Measurements from ENCODE around the gene NDUFB7. TPM values are rescaled to one million over a fixed set of nuclear protein-coding genes. Genes with fewer than 3 reads are reported as not detected.
"Not testable (repeated sequence)": the region's sequence is repeated elsewhere in the genome, so short reads cannot be mapped to it uniquely, and the experiment has no call there.

NDUFB7 gene
- total RNA-seq, 1 donor from 2014 or later, result 158 TPM

- Mint-ChIP-seq H3K9me3 (ENCODE audit: unreplicated experiment) (no peaks in the 10 kb centered on the region), H3K27ac (ENCODE audit: unreplicated experiment) (peak overlapping the region; percentile 89), H3K36me3 (ENCODE audit: unreplicated experiment) (no peaks in the 10 kb centered on the region), H3K4me1 (ENCODE audit: unreplicated experiment) (peaks cover 56% of the 10 kb centered on the region), H3K27me3 (ENCODE audit: unreplicated experiment) (no peaks in the 10 kb centered on the region), H3K4me3 (ENCODE audit: unreplicated experiment) (no peak overlapping the region)
- no peak for TF ChIP-seq CTCF (IDR thresholded peaks at IDR 0.05)
- no peak for DNase-seq (ENCODE audit: extremely low spot score, unreplicated experiment)
These were observed 15.8 kb downstream of the NDUFB7 start for GRCh38 chr19:14555918-14556661.

DNA sequence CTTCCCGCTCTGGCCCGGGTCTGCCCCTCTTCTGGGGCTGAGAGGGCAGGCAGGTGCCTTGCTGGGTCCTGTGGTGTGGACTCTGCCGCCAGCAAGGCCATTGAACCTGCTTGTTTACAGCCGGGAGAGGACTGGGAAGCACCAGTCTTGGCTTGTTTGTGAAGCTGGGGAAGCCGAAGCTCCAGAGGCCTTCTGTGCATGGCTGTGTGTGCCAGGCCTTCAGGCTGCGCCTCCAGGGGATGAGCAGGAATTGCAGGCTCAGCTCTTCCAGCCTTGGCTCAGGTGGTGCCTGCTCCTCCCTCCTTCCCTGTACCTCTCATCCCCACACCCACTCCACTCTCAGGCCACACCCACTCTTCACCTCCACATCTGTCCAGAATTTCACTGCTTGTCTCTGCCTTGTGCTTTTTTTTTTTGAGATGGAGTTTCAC is 17.5 kb downstream of the NDUFB7 start:
- no peaks in the 10 kb centered on the region for H3K36me3 Mint-ChIP-seq (ENCODE audit: unreplicated experiment)
- peaks cover 53% of the 10 kb centered on the region for H3K4me1 Mint-ChIP-seq (ENCODE audit: unreplicated experiment)
- no peaks in the 10 kb centered on the region for H3K9me3 Mint-ChIP-seq (ENCODE audit: unreplicated experiment)
- no peaks in the 10 kb centered on the region for H3K27me3 Mint-ChIP-seq (ENCODE audit: unreplicated experiment)
- H3K27ac Mint-ChIP-seq (ENCODE audit: unreplicated experiment), result peak overlapping the region; percentile 57
- no peak for TF ChIP-seq CTCF (IDR thresholded peaks at IDR 0.05)
- H3K4me3 Mint-ChIP-seq (ENCODE audit: unreplicated experiment), result no peak overlapping the region
- no peak for DNase-seq (ENCODE audit: extremely low spot score, unreplicated experiment)

- no peak for DNase-seq (ENCODE audit: extremely low spot score, unreplicated experiment)
- peak overlapping the region; percentile 35 for H3K27ac Mint-ChIP-seq (ENCODE audit: unreplicated experiment)
- no peak overlapping the region for H3K4me3 Mint-ChIP-seq (ENCODE audit: unreplicated experiment)
- no peaks in the 10 kb centered on the region for H3K27me3 Mint-ChIP-seq (ENCODE audit: unreplicated experiment)
- no peaks in the 10 kb centered on the region for H3K36me3 Mint-ChIP-seq (ENCODE audit: unreplicated experiment)
- TF ChIP-seq CTCF (IDR thresholded peaks at IDR 0.05), result no peak
- H3K9me3 Mint-ChIP-seq (ENCODE audit: unreplicated experiment), result no peaks in the 10 kb centered on the region
- peaks cover 49% of the 10 kb centered on the region for H3K4me1 Mint-ChIP-seq (ENCODE audit: unreplicated experiment)
These were observed 18.0 kb downstream of the NDUFB7 start for GRCh38 chr19:14553939-14554243.

- no peak overlapping the region for H3K4me3 Mint-ChIP-seq (ENCODE audit: unreplicated experiment)
- no peaks in the 10 kb centered on the region for H3K27me3 Mint-ChIP-seq (ENCODE audit: unreplicated experiment)
- no peak for DNase-seq (ENCODE audit: extremely low spot score, unreplicated experiment)
- H3K36me3 Mint-ChIP-seq (ENCODE audit: unreplicated experiment), result no peaks in the 10 kb centered on the region
- H3K27ac Mint-ChIP-seq (ENCODE audit: unreplicated experiment), result no peak overlapping the region
- H3K4me1 Mint-ChIP-seq (ENCODE audit: unreplicated experiment), result peaks cover 43% of the 10 kb centered on the region
- H3K9me3 Mint-ChIP-seq (ENCODE audit: unreplicated experiment), result no peaks in the 10 kb centered on the region
- no peak for TF ChIP-seq CTCF (IDR thresholded peaks at IDR 0.05)
These were observed 18.6 kb downstream of the NDUFB7 start for GRCh38 chr19:14553042-14553938.

DNA sequence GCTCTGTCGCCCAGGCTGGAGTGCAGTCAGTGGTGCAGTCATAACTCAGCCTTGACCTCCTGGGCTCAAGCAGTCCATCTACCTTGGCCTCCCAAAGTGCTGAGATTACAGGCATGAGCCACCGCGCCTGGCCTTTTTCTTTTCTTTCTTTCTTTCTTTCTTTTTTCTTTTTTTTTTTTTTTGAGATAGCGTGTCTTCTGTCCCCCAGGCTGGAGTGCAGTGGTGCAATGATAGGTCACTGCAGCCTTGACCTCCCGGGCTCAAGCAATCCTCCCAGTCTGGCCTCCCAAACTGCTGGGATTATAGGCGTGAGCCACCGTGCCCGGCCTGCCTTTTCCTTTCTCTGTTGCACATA is 19.9 kb downstream of the NDUFB7 start:
- peak overlapping the region; percentile 59 for H3K27ac Mint-ChIP-seq (ENCODE audit: unreplicated experiment)
- DNase-seq (ENCODE audit: extremely low spot score, unreplicated experiment); H3K9me3 Mint-ChIP-seq (ENCODE audit: unreplicated experiment); H3K27me3 Mint-ChIP-seq (ENCODE audit: unreplicated experiment); H3K4me3 Mint-ChIP-seq (ENCODE audit: unreplicated experiment); H3K36me3 Mint-ChIP-seq (ENCODE audit: unreplicated experiment): not testable (repeated sequence)
- H3K4me1 Mint-ChIP-seq (ENCODE audit: unreplicated experiment), result peaks cover 40% of the 10 kb centered on the region

Measured in osteocyte (in vitro differentiated cells).